Thyroid gland (tissue), 4 donors: Measurements from ENCODE around the gene LRP1-AS. TPM values are rescaled to one million over a fixed set of nuclear protein-coding genes. Genes with fewer than 3 reads are reported as not detected.

ENCODE experiments used
- DNase-seq, 2 donors: peaks; one replicate each; pipeline ENCODE4 v3.0.0-alpha.2; 2019
- H3K27ac ChIP-seq, 3 donors: fragments of 200-600 bp; sonication (generic); 1 replicate in 2 of 3; 2 replicates in 1 of 3; pipeline ENCODE4 v1.5.1; 2016 to 2019; ENCODE audit warnings: mild to moderate bottlenecking in 1 of 3, moderate library complexity in 1 of 3
- H3K27me3 ChIP-seq: fragments of 200-600 bp; sonication (generic); one replicate; pipeline ENCODE4 v1.5.1; 2019
- H3K36me3 ChIP-seq, 2 donors: fragments of 200-600 bp; sonication (generic); one replicate each; pipeline ENCODE4 v1.5.1; 2016 to 2019
- H3K4me1 ChIP-seq, 2 donors: fragments of 200-600 bp; sonication (generic); one replicate each; pipeline ENCODE4 v1.5.1; 2017 to 2019
- H3K4me3 ChIP-seq, 3 donors: fragments of 200-600 bp; sonication (generic); replicated peaks in 1 of 3; 1 replicate in 2 of 3; 2 replicates in 1 of 3; pipeline ENCODE4 v1.5.1; 2016; ENCODE audit warnings: mild to moderate bottlenecking in 1 of 3
- H3K9me3 ChIP-seq: fragments of 200-600 bp; sonication (generic); one replicate; pipeline ENCODE4 v1.5.1; 2017
- POLR2A ChIP-seq, 2 donors: fragments of 450-650 bp; IDR thresholded peaks; one replicate each; pipeline ENCODE4 v1.6.1; 2017; ENCODE audit warnings: antibody characterized with exemption in 2 of 2, mild to moderate bottlenecking in 2 of 2, moderate library complexity in 1 of 2
- WGBS, 2 donors: methylation state at CpG; one replicate each; pipeline ENCODE4 v1.1.5; 2017; 5-methylcytosine and 5-hydroxymethylcytosine counted together
- intact Hi-C: fragments of 100-400 bp; cut with DNase I; formaldehyde crosslinking; loops from one replicate; pipeline ENCODE4 v1.15.1; 2023
- total RNA-seq, 4 donors: library from RNA; depleted of rRNA; stranded (reverse); fragments of >200 nt; gene quantifications; one replicate each; pipeline ENCODE4 v1.2.3, GENCODE V29; 2016
- TF ChIP-seq, protein P1 (sequence below), 6 experiments: fragments of 200-600 bp in 3 of 6; fragments of 450-650 bp in 3 of 6; sonication (generic) in 3 of 6; IDR thresholded peaks; one replicate each; pipeline ENCODE4 v1.5.1; 2016 to 2019; ENCODE audit warnings: antibody characterized with exemption in 6 of 6, mild to moderate bottlenecking in 2 of 6, inconsistent platforms in 1 of 6, moderate library complexity in 1 of 6

Gene LRP1-AS
- total RNA-seq, 4 donors from 2014 or later = not detected

DNA sequence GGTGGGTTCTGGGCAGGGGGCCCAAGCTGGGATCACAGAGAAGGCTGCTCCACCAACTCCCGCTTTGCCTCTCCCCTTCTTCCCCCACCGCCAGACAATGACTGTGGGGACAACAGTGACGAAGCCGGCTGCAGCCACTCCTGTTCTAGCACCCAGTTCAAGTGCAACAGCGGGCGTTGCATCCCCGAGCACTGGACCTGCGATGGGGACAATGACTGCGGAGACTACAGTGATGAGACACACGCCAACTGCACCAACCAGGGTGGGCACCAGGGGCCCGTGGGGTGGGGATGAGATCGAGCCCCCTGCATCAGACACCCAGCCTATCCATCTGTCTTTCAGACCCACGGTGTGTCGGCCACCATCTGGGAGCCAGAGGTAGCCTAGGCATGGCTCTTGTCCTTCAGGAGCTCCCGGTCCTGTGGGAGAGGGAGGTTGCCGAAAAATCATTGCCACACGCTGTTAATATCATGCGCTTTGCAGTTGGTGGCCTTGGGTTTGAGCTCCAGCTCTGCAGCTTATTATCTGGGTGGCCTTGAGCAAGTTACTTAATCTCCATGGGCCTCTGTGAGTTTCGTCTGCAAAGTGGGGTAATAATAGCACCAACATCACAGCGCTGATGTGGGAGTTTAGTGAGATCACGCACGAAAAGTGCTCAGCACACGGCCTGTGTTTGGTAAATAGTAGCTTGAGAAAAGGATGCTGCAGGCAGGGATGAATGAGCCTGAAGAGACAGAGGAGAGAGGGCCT is 21.8 kb upstream of the LRP1-AS start:
- no peaks in the 10 kb centered on the region for H3K4me1 ChIP-seq
- intact Hi-C loops = no loop called here
- no peak for TF ChIP-seq POLR2A (IDR thresholded peaks at IDR 0.05)
- TF ChIP-seq, protein P1, sequence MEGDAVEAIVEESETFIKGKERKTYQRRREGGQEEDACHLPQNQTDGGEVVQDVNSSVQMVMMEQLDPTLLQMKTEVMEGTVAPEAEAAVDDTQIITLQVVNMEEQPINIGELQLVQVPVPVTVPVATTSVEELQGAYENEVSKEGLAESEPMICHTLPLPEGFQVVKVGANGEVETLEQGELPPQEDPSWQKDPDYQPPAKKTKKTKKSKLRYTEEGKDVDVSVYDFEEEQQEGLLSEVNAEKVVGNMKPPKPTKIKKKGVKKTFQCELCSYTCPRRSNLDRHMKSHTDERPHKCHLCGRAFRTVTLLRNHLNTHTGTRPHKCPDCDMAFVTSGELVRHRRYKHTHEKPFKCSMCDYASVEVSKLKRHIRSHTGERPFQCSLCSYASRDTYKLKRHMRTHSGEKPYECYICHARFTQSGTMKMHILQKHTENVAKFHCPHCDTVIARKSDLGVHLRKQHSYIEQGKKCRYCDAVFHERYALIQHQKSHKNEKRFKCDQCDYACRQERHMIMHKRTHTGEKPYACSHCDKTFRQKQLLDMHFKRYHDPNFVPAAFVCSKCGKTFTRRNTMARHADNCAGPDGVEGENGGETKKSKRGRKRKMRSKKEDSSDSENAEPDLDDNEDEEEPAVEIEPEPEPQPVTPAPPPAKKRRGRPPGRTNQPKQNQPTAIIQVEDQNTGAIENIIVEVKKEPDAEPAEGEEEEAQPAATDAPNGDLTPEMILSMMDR (IDR thresholded peaks at IDR 0.05) = no peak
- no peaks in the 10 kb centered on the region for H3K9me3 ChIP-seq
- no peak overlapping the region for H3K4me3 ChIP-seq
- DNase-seq = no peak
- no peaks in the 10 kb centered on the region for H3K27me3 ChIP-seq
- peaks cover 25 to 40% of the 10 kb centered on the region in 2 donors for H3K36me3 ChIP-seq
- H3K27ac ChIP-seq = no peak overlapping the region
- WGBS, 2 donors = 89 to 94% methylated on average over 18 to 19 of the region's 23 CpGs

DNA sequence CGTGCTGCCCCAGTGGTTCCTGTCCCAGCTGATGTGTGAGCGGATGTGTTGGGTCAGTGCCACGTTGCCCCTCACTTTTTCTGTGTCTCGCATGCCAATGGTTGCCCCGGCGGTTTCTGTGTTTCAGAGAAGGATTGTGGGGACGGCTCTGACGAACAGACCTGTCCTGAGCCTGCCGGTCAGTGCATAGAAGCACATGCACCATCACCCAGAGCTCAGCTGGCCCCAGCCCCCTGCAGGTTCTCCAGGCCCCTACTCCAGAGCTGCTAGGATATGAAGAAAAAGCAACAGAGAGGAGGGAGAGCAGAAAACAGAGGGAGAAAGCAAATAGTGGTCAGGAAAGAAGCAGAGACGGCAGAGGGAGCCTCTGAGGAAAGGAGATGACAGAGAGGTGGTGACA is 20.6 kb upstream of the LRP1-AS start:
- intact Hi-C loops = no loop called here
- H3K9me3 ChIP-seq = no peaks in the 10 kb centered on the region
- 87 to 89% methylated on average over 10 of the region's 10 CpGs for WGBS, 2 donors
- no peak overlapping the region for H3K4me3 ChIP-seq
- no peak overlapping the region for H3K27ac ChIP-seq
- peaks cover 22 to 40% of the 10 kb centered on the region in 2 donors for H3K36me3 ChIP-seq
- no peaks in the 10 kb centered on the region for H3K4me1 ChIP-seq
- TF ChIP-seq POLR2A (IDR thresholded peaks at IDR 0.05) = no peak
- TF ChIP-seq, protein P1 (IDR thresholded peaks at IDR 0.05) = no peak
- no peaks in the 10 kb centered on the region for H3K27me3 ChIP-seq
- no peak for DNase-seq

DNA sequence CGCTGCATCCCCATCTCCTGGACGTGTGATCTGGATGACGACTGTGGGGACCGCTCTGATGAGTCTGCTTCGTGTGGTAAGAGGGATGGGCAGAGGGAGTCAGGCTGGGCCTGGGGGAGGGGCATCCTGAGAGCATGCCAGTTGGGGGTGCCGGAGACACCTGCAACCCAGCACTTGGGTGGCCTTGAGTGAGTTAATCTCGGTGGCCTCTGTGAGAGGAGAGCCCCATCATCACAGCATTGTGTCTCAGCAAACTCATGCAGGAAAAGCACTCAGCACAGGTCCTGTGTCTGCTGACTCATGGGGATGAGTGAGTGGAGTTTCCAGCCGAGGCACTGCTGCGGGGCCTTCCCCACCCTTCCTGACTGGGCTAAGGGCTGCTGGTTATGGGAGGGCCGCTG is 19.6 kb upstream of the LRP1-AS start:
- Histone ChIP-seq H3K27ac (no peak overlapping the region), H3K9me3 (no peaks in the 10 kb centered on the region), H3K36me3 (peaks cover 22 to 49% of the 10 kb centered on the region in 2 donors), H3K4me1 (no peaks in the 10 kb centered on the region), H3K4me3 (no peak overlapping the region), H3K27me3 (no peaks in the 10 kb centered on the region)
- WGBS, 2 donors = 71 to 78% methylated on average over 9 to 10 of the region's 10 CpGs
- TF ChIP-seq, protein P1 (IDR thresholded peaks at IDR 0.05) = no peak
- TF ChIP-seq POLR2A (IDR thresholded peaks at IDR 0.05) = no peak
- DNase-seq = no peak
- intact Hi-C loops = no loop called here

DNA sequence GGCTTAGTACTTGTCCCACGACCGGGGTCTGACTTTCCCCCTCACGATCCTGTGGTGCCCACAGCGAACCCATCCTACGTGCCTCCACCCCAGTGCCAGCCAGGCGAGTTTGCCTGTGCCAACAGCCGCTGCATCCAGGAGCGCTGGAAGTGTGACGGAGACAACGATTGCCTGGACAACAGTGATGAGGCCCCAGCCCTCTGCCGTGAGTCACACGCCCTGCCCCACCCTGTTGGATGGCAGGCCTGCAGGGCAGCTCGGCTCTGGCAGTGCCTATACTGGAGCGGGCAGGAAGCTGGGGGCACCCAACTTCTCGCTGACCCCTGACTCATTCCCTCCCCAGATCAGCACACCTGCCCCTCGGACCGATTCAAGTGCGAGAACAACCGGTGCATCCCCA is 18.3 kb upstream of the LRP1-AS start:
- WGBS, 2 donors = 86 to 92% methylated on average over 19 of the region's 19 CpGs
- no peaks in the 10 kb centered on the region for H3K4me1 ChIP-seq
- H3K4me3 ChIP-seq = no peak overlapping the region
- no peaks in the 10 kb centered on the region for H3K9me3 ChIP-seq
- H3K36me3 ChIP-seq = peaks cover 31 to 49% of the 10 kb centered on the region in 2 donors
- no peak overlapping the region for H3K27ac ChIP-seq
- no peak for DNase-seq
- TF ChIP-seq, protein P1 (IDR thresholded peaks at IDR 0.05) = no peak
- TF ChIP-seq POLR2A (IDR thresholded peaks at IDR 0.05) = no peak
- no peaks in the 10 kb centered on the region for H3K27me3 ChIP-seq
- intact Hi-C loops = no loop called here

DNA sequence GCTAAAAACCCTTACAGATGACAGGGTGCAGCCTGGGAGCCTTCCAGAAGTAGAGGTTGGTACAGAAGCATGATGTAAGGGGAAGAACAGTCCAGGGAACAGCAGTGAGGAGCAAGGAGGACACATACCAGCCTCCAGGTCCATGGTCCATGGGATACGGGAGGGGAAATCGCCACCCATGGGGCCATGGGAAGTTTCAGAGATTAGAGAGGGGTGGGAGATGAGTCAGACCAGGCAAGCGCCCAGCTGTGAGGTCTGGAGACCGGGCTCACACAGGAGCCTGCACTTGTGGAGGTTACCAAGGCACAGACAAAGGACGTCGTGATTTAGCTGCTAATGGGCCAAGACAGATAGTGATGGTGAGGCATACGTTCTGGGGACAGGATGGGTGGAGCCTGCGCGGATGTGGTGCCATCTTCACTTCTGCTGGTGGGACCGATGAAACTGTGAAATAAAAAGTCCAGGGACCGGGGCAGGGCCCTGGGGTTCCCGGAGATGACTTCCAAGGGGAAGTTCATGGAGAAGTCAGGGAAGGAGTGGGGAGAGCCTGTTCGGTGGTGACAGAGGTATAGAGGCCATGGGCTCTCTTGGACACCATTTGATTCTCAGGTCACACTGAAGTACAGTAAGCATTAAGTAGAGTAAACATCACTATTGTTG is 17.7 kb upstream of the LRP1-AS start:
- Histone ChIP-seq H3K4me1 (no peaks in the 10 kb centered on the region), H3K36me3 (peaks cover 35 to 43% of the 10 kb centered on the region in 2 donors), H3K27ac (no peak overlapping the region), H3K27me3 (no peaks in the 10 kb centered on the region), H3K9me3 (no peaks in the 10 kb centered on the region), H3K4me3 (no peak overlapping the region)
- TF ChIP-seq, protein P1 (IDR thresholded peaks at IDR 0.05) = no peak
- TF ChIP-seq POLR2A (IDR thresholded peaks at IDR 0.05) = no peak
- no peak for DNase-seq
- intact Hi-C loops = no loop called here
- 83 to 91% methylated on average over 13 of the region's 13 CpGs for WGBS, 2 donors
